ENCODE data around the gene ECI1.

GRCh38 chr16:2295056-2295798 is 43.8 kb upstream of the ECI1 start:
- TF ChIP-seq CTCF (IDR thresholded peaks at IDR 0.05; ENCODE audit: low read length) (no peak), EZH2 (optimal IDR thresholded peaks at IDR 0.05; ENCODE audit: low read depth, low read length) (no peak), EZH2phosphoT487 (IDR thresholded peaks at IDR 0.05; ENCODE audit: low read length) (no peak)
